ENCODE data around the gene FAM114A1. TPM values are rescaled to one million over a fixed set of nuclear protein-coding genes. Genes with fewer than 3 reads are reported as not detected.

The FAM114A1 gene
- total and polyA plus RNA-seq, 2 of the 4 experiments (the other 2 are of a cell fraction): 135 to 649 TPM

- no CpG with 5 or more reads among the region's 10 CpGs for WGBS, 2 experiments (ENCODE audit: extremely low coverage in 2 of 2, insufficient read length in 1 of 2)
- Histone ChIP-seq H2BK20ac (ENCODE audit: low read depth, low read length) (no peak overlapping the region), H3K79me1 (ENCODE audit: low read depth in 1 of 2, low read length in 2 of 2) (peaks cover 48 to 63% of the 10 kb centered on the region in 2 experiments), H3K14ac (replicated peaks; ENCODE audit: low read depth, low read length) (no peak overlapping the region), H3K9me1 (ENCODE audit: insufficient read depth, low read length) (0 out of 2 replicates have a peak, but pooled peaks cover 6% of the 10 kb centered on the region), H2BK15ac (ENCODE audit: low read depth, low read length) (no peak overlapping the region), H3K36me3 (ENCODE audit: control insufficient read depth, insufficient read depth, low read length) (peaks cover 49% of the 10 kb centered on the region), H4K91ac (ENCODE audit: insufficient read depth, low read depth, low read length) (no peak overlapping the region), H2BK5ac (ENCODE audit: low read depth, low read length, poor library complexity, severe bottlenecking) (no peak overlapping the region), H4K20me1 (ENCODE audit: insufficient read depth, low read length) (0 out of 2 replicates have a peak, but pooled peaks cover 4% of the 10 kb centered on the region), H3K4me3 (ENCODE audit: insufficient read depth, low read depth, low read length) (no peak overlapping the region), H3K9ac (ENCODE audit: low read depth, low read length) (no peak overlapping the region), H2AK5ac (ENCODE audit: low read depth, low read length) (no peak overlapping the region), H2BK120ac (ENCODE audit: low read depth, low read length) (no peak overlapping the region), H3K27me3 (ENCODE audit: control insufficient read depth, insufficient read depth, low read length) (no peaks in the 10 kb centered on the region), H3K4ac (ENCODE audit: low read depth, low read length) (no peak overlapping the region), H3K4me2 (ENCODE audit: low read depth, low read length) (no peak overlapping the region), H3K9me3 (ENCODE audit: control insufficient read depth, insufficient read depth, low read length) (no peaks in the 10 kb centered on the region), H3K23ac (ENCODE audit: low read depth, low read length) (no peak overlapping the region), H2AFZ (replicated peaks; ENCODE audit: low read length, poor library complexity) (no peak overlapping the region), H3K4me1 (ENCODE audit: control insufficient read depth, insufficient read depth, low read length) (0 out of 2 replicates have a peak, but pooled peaks cover 2% of the 10 kb centered on the region), H4K5ac (ENCODE audit: low read depth, low read length) (no peak overlapping the region), H3K27ac (ENCODE audit: insufficient read depth, low read length) (no peak overlapping the region), H3K56ac (ENCODE audit: extremely low read depth, insufficient read depth, low read length) (no peak overlapping the region), H2AK9ac (replicated peaks; ENCODE audit: low read depth, low read length, poor library complexity) (no peak overlapping the region), H4K8ac (ENCODE audit: low read depth in 2 of 2, low read length in 2 of 2) (peak overlapping the region in 1 of 2 experiments; percentile 21; a peak in 1 of 4 replicates), H3K18ac (ENCODE audit: low read depth, low read length) (no peak overlapping the region)
- dilution Hi-C loops (cut with HindIII; ENCODE audit: low sequenced_read_pairs, unreplicated experiment): no loop called here
- TF ChIP-seq NFE2L2 (IDR thresholded peaks at IDR 0.05; ENCODE audit: low read depth, low read length): no peak
- no peak for TF ChIP-seq USF2 (IDR thresholded peaks at IDR 0.05; ENCODE audit: low read depth, low read length)
- TF ChIP-seq CEBPB (IDR thresholded peaks at IDR 0.05; ENCODE audit: low read depth, low read length): no peak
- TF ChIP-seq CTCF (conservative IDR thresholded peaks at IDR 0.05; ENCODE audit: low read depth, low read length): no peak
- TF ChIP-seq POLR2A (IDR thresholded peaks at IDR 0.05; ENCODE audit: low read depth, low read length): no peak
- no peak for TF ChIP-seq MXI1 (IDR thresholded peaks at IDR 0.05; ENCODE audit: borderline replicate concordance, low read depth, low read length)
- TF ChIP-seq RCOR1 (IDR thresholded peaks at IDR 0.05; ENCODE audit: insufficient replicate concordance, low read length): no peak
- TF ChIP-seq CHD1 (IDR thresholded peaks at IDR 0.05; ENCODE audit: low read depth, low read length): no peak
- TF ChIP-seq ELK1 (IDR thresholded peaks at IDR 0.05; ENCODE audit: borderline replicate concordance, low read depth, low read length): no peak
- no peak for TF ChIP-seq RFX5 (IDR thresholded peaks at IDR 0.05; ENCODE audit: low read depth, low read length)
- no peak for TF ChIP-seq MAFK (IDR thresholded peaks at IDR 0.05; ENCODE audit: low read depth, low read length)
- no peak for TF ChIP-seq SMC3 (IDR thresholded peaks at IDR 0.05; ENCODE audit: low read depth, low read length)
- no peak for TF ChIP-seq BHLHE40 (IDR thresholded peaks at IDR 0.05; ENCODE audit: low read depth, low read length)
- TF ChIP-seq FOS (IDR thresholded peaks at IDR 0.05; ENCODE audit: low read depth, low read length): no peak
- TF ChIP-seq MAZ (IDR thresholded peaks at IDR 0.05; ENCODE audit: borderline replicate concordance, low read depth, low read length): no peak
- no peak for TF ChIP-seq RAD21 (IDR thresholded peaks at IDR 0.05; ENCODE audit: low read length)
- DNase-seq (no peak), ATAC-seq (ENCODE audit: low read depth) (no peak)
- in situ Hi-C loops (cut with MboI; ENCODE audit: low sequenced_read_pairs): no loop called here
- BruUV-seq (replicated peaks): no TSS peak
- ChIA-PET CTCF (no interaction called here), POLR2A (ENCODE audit: unreplicated experiment) (no interaction called here)
- intact Hi-C loops (cut with micrococcal nuclease): no loop called here
Measured at GRCh38 chr4:38904090-38904666, 36.6 kb downstream of the FAM114A1 start.
